ENCODE measurements around the gene DNAH1. TPM values are rescaled to one million over a fixed set of nuclear protein-coding genes. Genes with fewer than 3 reads are reported as not detected.

DNAH1 gene
- total RNA-seq, 2 experiments from 2014 or later = 5.8 to 14.2 TPM

DNA sequence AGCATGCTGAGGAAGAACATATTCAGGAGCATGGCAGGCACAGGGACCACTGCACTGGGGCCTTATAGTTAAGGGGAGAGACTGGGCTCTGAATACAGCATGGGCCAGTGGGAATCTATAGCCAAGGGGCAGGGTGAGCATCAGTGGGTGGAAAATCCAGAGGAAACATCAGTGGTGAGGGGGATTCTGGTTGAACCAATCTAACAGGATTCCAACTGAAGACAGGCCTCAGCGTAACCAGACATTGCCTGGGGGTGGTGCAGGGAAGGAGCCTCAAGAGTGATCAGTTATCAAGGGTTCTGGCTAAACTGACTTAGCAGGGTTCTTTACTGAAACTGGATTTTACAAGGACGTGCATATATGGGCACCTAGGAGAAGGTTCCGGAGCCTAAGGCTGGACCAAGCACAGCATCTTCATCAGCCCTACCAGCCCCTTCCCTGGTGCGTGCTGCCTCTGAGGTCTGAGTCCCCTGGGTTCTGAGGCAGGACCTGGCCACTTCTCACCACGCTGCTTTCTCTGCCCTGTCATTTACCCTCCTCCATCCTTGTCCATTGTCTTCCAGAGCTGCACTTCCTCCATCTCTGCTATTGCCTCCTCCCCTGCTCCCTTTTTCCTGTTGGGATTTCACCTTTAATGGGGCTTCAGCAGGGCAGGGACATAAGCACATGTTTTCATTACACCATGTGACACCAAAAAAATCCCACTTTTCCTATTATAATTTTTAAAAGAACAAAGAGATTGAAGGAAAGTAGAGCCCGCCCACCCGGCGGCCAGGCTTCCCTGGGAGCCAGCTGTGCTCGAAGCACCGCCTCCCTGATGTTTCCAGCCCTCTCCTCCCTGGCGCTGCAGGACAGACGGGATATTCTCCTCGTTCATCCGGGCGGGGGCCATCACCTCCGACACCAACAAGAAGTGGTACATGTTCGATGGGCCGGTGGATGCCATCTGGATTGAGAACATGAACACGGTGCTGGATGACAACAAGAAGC lies 52.1 kb downstream of the DNAH1 start:
- no peak overlapping the region for H2AFZ ChIP-seq (ENCODE audit: low read length)
- no peak overlapping the region for H3K27ac ChIP-seq (ENCODE audit: low read depth, low read length, poor library complexity, severe bottlenecking)
- H3K9me2 ChIP-seq (ENCODE audit: insufficient read depth, low read length) = no peaks in the 10 kb centered on the region
- H4K20me1 ChIP-seq (ENCODE audit: insufficient read depth, low read length) = no peaks in the 10 kb centered on the region
- H3K4me1 ChIP-seq (ENCODE audit: insufficient read depth, low read length, poor library complexity, severe bottlenecking) = peaks cover 14% of the 10 kb centered on the region
- TF ChIP-seq EZH2phosphoT487 (IDR thresholded peaks at IDR 0.05; ENCODE audit: borderline replicate concordance, low read depth, low read length) = no peak
- TF ChIP-seq, protein P1, sequence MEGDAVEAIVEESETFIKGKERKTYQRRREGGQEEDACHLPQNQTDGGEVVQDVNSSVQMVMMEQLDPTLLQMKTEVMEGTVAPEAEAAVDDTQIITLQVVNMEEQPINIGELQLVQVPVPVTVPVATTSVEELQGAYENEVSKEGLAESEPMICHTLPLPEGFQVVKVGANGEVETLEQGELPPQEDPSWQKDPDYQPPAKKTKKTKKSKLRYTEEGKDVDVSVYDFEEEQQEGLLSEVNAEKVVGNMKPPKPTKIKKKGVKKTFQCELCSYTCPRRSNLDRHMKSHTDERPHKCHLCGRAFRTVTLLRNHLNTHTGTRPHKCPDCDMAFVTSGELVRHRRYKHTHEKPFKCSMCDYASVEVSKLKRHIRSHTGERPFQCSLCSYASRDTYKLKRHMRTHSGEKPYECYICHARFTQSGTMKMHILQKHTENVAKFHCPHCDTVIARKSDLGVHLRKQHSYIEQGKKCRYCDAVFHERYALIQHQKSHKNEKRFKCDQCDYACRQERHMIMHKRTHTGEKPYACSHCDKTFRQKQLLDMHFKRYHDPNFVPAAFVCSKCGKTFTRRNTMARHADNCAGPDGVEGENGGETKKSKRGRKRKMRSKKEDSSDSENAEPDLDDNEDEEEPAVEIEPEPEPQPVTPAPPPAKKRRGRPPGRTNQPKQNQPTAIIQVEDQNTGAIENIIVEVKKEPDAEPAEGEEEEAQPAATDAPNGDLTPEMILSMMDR (conservative IDR thresholded peaks at IDR 0.05; ENCODE audit: low read length) = no peak
- no peak for DNase-seq (ENCODE audit: low spot score)
- no peaks in the 10 kb centered on the region for H3K79me2 ChIP-seq (ENCODE audit: insufficient read depth, low read depth, low read length)
- H3K9me3 ChIP-seq (ENCODE audit: low read length) = no peaks in the 10 kb centered on the region
- no TSS peak for BruUV-seq (replicated peaks)
- POLR2A ChIA-PET = no interaction called here
- CTCF ChIA-PET (ENCODE audit: unreplicated experiment) = no interaction called here
- no peaks in the 10 kb centered on the region for H3K36me3 ChIP-seq (ENCODE audit: insufficient read depth, low read length)
- no peak overlapping the region for H3K4me2 ChIP-seq (ENCODE audit: low read length)
- intact Hi-C loops (cut with micrococcal nuclease; ENCODE audit: unreplicated experiment) = no loop called here
- H3K4me3 ChIP-seq (ENCODE audit: low read depth, low read length, poor library complexity, severe bottlenecking) = no peak overlapping the region

DNA sequence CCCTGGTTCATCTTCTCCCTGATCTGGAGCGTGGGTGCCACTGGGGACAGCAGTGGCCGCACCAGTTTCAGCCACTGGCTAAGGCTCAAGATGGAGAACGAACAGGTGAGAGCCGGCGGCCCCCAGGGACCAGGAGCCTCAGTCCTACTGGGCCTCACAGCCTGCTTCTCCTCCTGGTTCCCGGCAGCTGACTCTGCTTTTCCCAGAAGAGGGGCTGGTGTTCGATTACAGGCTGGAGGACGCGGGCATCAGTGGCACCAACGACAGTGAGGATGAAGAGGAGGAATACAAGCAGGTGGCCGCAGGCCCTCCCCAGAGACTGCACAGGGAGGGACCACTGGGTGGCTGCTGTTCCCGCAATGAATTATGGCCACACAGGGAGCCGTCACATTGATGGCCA lies 54.4 kb downstream of the DNAH1 start:
- intact Hi-C loops (cut with micrococcal nuclease; ENCODE audit: unreplicated experiment) = loop anchor here (5.0 to 10.0 kb wide), 2 partner anchors 33 to 74 kb away; partner anchors contain the start of gene SEMA3G
- no peak overlapping the region for H3K4me3 ChIP-seq (ENCODE audit: low read depth, low read length, poor library complexity, severe bottlenecking)
- H3K27ac ChIP-seq (ENCODE audit: low read depth, low read length, poor library complexity, severe bottlenecking) = no peak overlapping the region
- ChIA-PET POLR2A (no interaction called here), CTCF (ENCODE audit: unreplicated experiment) (no interaction called here)
- BruUV-seq (replicated peaks) = no TSS peak
- H2AFZ ChIP-seq (ENCODE audit: low read length) = no peak overlapping the region
- H3K4me1 ChIP-seq (ENCODE audit: insufficient read depth, low read length, poor library complexity, severe bottlenecking) = peaks cover 33% of the 10 kb centered on the region
- no peaks in the 10 kb centered on the region for H4K20me1 ChIP-seq (ENCODE audit: insufficient read depth, low read length)
- H3K9me3 ChIP-seq (ENCODE audit: low read length) = no peaks in the 10 kb centered on the region
- TF ChIP-seq, protein P1 (conservative IDR thresholded peaks at IDR 0.05; ENCODE audit: low read length) = no peak
- TF ChIP-seq EZH2phosphoT487 (IDR thresholded peaks at IDR 0.05; ENCODE audit: borderline replicate concordance, low read depth, low read length) = no peak
- no peak overlapping the region for H3K4me2 ChIP-seq (ENCODE audit: low read length)
- H3K36me3 ChIP-seq (ENCODE audit: insufficient read depth, low read length) = no peaks in the 10 kb centered on the region
- H3K79me2 ChIP-seq (ENCODE audit: insufficient read depth, low read depth, low read length) = no peaks in the 10 kb centered on the region
- H3K9me2 ChIP-seq (ENCODE audit: insufficient read depth, low read length) = no peaks in the 10 kb centered on the region
- DNase-seq (ENCODE audit: low spot score) = no peak
